ENCODE results near the gene EDC4. TPM values are rescaled to one million over a fixed set of nuclear protein-coding genes. Genes with fewer than 3 reads are reported as not detected.
A peak's percentile ranks its signal among the peaks of the same experiment; 100 is the strongest.

EDC4 gene
- total RNA-seq, 1 donor from 2014 or later: 64.8 TPM

GRCh38 chr16:67842509-67843342 lies 30.1 kb upstream of the EDC4 start:
- Mint-ChIP-seq H3K9me3 (ENCODE audit: unreplicated experiment) (no peaks in the 10 kb centered on the region), H3K36me3 (ENCODE audit: low read depth, unreplicated experiment) (peaks cover 1% of the 10 kb centered on the region), H3K4me3 (ENCODE audit: unreplicated experiment) (peak overlapping the region; percentile 88), H3K27me3 (ENCODE audit: low read depth, unreplicated experiment) (no peaks in the 10 kb centered on the region), H3K4me1 (ENCODE audit: low read depth, unreplicated experiment) (peaks cover 25% of the 10 kb centered on the region), H3K27ac (ENCODE audit: unreplicated experiment) (peak overlapping the region; percentile 53)
- peak overlapping the region; percentile 96 for H2AFZ ChIP-seq (ENCODE audit: low read depth, low read length)
- H3K27ac ChIP-seq (ENCODE audit: low read depth, low read length): peak overlapping the region; percentile 98
- DNase-seq (ENCODE audit: low read depth): peak; percentile 45
- no peaks in the 10 kb centered on the region for H3K27me3 ChIP-seq (ENCODE audit: insufficient read depth, low read length)
- H3K4me2 ChIP-seq (ENCODE audit: low read length): peak overlapping the region; percentile 91
- peaks cover 53% of the 10 kb centered on the region for H3K79me2 ChIP-seq (ENCODE audit: insufficient read depth, low read length)
- H3K4me1 ChIP-seq (ENCODE audit: insufficient read depth, low read length): peaks cover 39% of the 10 kb centered on the region
- TF ChIP-seq EZH2 (IDR thresholded peaks at IDR 0.05; ENCODE audit: insufficient read depth, low read length): no peak
- TF ChIP-seq CTCF (IDR thresholded peaks at IDR 0.05; ENCODE audit: insufficient read depth, low read depth, low read length): no peak
- FAIRE-seq: no peak
- H3K9me3 ChIP-seq (ENCODE audit: insufficient read depth, low read depth, low read length): no peaks in the 10 kb centered on the region
- H3K9ac ChIP-seq (ENCODE audit: low read length): peak overlapping the region; percentile 92
- no peaks in the 10 kb centered on the region for H3K36me3 ChIP-seq (ENCODE audit: insufficient read depth, low read length)
- peaks cover 18% of the 10 kb centered on the region for H4K20me1 ChIP-seq (ENCODE audit: insufficient read depth, low read length)
- H3K4me3 ChIP-seq (ENCODE audit: insufficient read depth, low read depth, low read length): peak overlapping the region; percentile 89

- peaks cover 25% of the 10 kb centered on the region for H3K4me1 Mint-ChIP-seq (ENCODE audit: low read depth, unreplicated experiment)
- H4K20me1 ChIP-seq (ENCODE audit: insufficient read depth, low read length): peaks cover 24% of the 10 kb centered on the region
- peak overlapping the region; percentile 96 for H2AFZ ChIP-seq (ENCODE audit: low read depth, low read length)
- H3K9me3 ChIP-seq (ENCODE audit: insufficient read depth, low read depth, low read length): no peaks in the 10 kb centered on the region
- H3K27me3 Mint-ChIP-seq (ENCODE audit: low read depth, unreplicated experiment): no peaks in the 10 kb centered on the region
- H3K4me1 ChIP-seq (ENCODE audit: insufficient read depth, low read length): peaks cover 45% of the 10 kb centered on the region
- H3K27me3 ChIP-seq (ENCODE audit: insufficient read depth, low read length): no peaks in the 10 kb centered on the region
- peaks cover 3% of the 10 kb centered on the region for H3K36me3 Mint-ChIP-seq (ENCODE audit: low read depth, unreplicated experiment)
- peak overlapping the region; percentile 26 for H3K27ac Mint-ChIP-seq (ENCODE audit: unreplicated experiment)
- no peaks in the 10 kb centered on the region for H3K9me3 Mint-ChIP-seq (ENCODE audit: unreplicated experiment)
- peak overlapping the region; percentile 89 for H3K4me3 ChIP-seq (ENCODE audit: insufficient read depth, low read depth, low read length)
- no peak for FAIRE-seq
- H3K9ac ChIP-seq (ENCODE audit: low read length): peak overlapping the region; percentile 92
- H3K4me2 ChIP-seq (ENCODE audit: low read length): peak overlapping the region; percentile 91
- H3K4me3 Mint-ChIP-seq (ENCODE audit: unreplicated experiment): peak overlapping the region; percentile 88
- TF ChIP-seq EZH2 (IDR thresholded peaks at IDR 0.05; ENCODE audit: insufficient read depth, low read length): no peak
- no peak for TF ChIP-seq CTCF (IDR thresholded peaks at IDR 0.05; ENCODE audit: insufficient read depth, low read depth, low read length)
- no peak for DNase-seq (ENCODE audit: low read depth)
- H3K27ac ChIP-seq (ENCODE audit: low read depth, low read length): peak overlapping the region; percentile 98
- H3K79me2 ChIP-seq (ENCODE audit: insufficient read depth, low read length): peaks cover 59% of the 10 kb centered on the region
- H3K36me3 ChIP-seq (ENCODE audit: insufficient read depth, low read length): no peaks in the 10 kb centered on the region
These were observed 29.5 kb upstream of the EDC4 start for GRCh38 chr16:67843343-67843765.

GRCh38 chr16:67844497-67844896 lies 28.4 kb upstream of the EDC4 start:
- FAIRE-seq: no peak

More at GRCh38 chr16:67844497-67844896, 28.4 kb upstream of the EDC4 start:
- Histone ChIP-seq H3K27ac (ENCODE audit: low read depth, low read length) (no peak overlapping the region), H3K4me2 (ENCODE audit: low read length) (peak overlapping the region; percentile 96), H3K4me3 (ENCODE audit: insufficient read depth, low read depth, low read length) (no peak overlapping the region), H3K36me3 (ENCODE audit: insufficient read depth, low read length) (peaks cover 3% of the 10 kb centered on the region), H3K27me3 (ENCODE audit: insufficient read depth, low read length) (no peaks in the 10 kb centered on the region), H2AFZ (ENCODE audit: low read depth, low read length) (no peak overlapping the region), H4K20me1 (ENCODE audit: insufficient read depth, low read length) (peaks cover 34% of the 10 kb centered on the region), H3K79me2 (ENCODE audit: insufficient read depth, low read length) (peaks cover 70% of the 10 kb centered on the region), H3K9ac (ENCODE audit: low read length) (peak overlapping the region; percentile 56), H3K4me1 (ENCODE audit: insufficient read depth, low read length) (peaks cover 45% of the 10 kb centered on the region), H3K9me3 (ENCODE audit: insufficient read depth, low read depth, low read length) (no peaks in the 10 kb centered on the region)
- H3K4me1 Mint-ChIP-seq (ENCODE audit: low read depth, unreplicated experiment): peaks cover 28% of the 10 kb centered on the region
- peaks cover 6% of the 10 kb centered on the region for H3K36me3 Mint-ChIP-seq (ENCODE audit: low read depth, unreplicated experiment)
- no peaks in the 10 kb centered on the region for H3K27me3 Mint-ChIP-seq (ENCODE audit: low read depth, unreplicated experiment)
- TF ChIP-seq CTCF (IDR thresholded peaks at IDR 0.05; ENCODE audit: insufficient read depth, low read depth, low read length) (no peak), EZH2 (IDR thresholded peaks at IDR 0.05; ENCODE audit: insufficient read depth, low read length) (no peak)
- peak overlapping the region; percentile 41 for H3K27ac Mint-ChIP-seq (ENCODE audit: unreplicated experiment)
- peak overlapping the region; percentile 72 for H3K4me3 Mint-ChIP-seq (ENCODE audit: unreplicated experiment)
- DNase-seq (ENCODE audit: low read depth): no peak
- no peaks in the 10 kb centered on the region for H3K9me3 Mint-ChIP-seq (ENCODE audit: unreplicated experiment)
